Measurements from ENCODE around the gene RABGEF1. TPM values are rescaled to one million over a fixed set of nuclear protein-coding genes. Genes with fewer than 3 reads are reported as not detected.
A peak's percentile ranks its signal among the peaks of the same experiment; 100 is the strongest.
"Not testable (repeated sequence)": the region's sequence is repeated elsewhere in the genome, so short reads cannot be mapped to it uniquely, and the experiment has no call there.

RABGEF1 gene
- total and polyA plus RNA-seq, 7 donors: 10.2 to 47.2 (median 36.4) TPM

- Histone ChIP-seq H3K27ac (peak overlapping the region; percentile 92 to 100 (median 97)), H3K27me3 (no peaks in the 10 kb centered on the region), H3K4me1 (peaks cover 0 to 36% (median 23%) of the 10 kb centered on the region in 4 donors), H3K36me3 (peaks cover 0 to 10% (median 4%) of the 10 kb centered on the region in 4 donors), H3K4me3 (peak overlapping the region; percentile 72 to 98 (median 90)), H3K9me3 (peaks cover 0 to 12% (median 0%) of the 10 kb centered on the region in 4 donors)
- 82 to 89% methylated on average over 14 of the region's 14 CpGs for WGBS, 2 donors
- intact Hi-C loops (cut with DNase I): no loop called here
- TF ChIP-seq POLR2A (IDR thresholded peaks at IDR 0.05) (no peak), EP300 (IDR thresholded peaks at IDR 0.05) (no peak), CTCF (IDR thresholded peaks at IDR 0.05) (no peak), POLR2AphosphoS5 (IDR thresholded peaks at IDR 0.05) (no peak)
- DNase-seq: no peak
These were observed 1.1 kb upstream of the RABGEF1 start for GRCh38 chr7:66739477-66739876.

GRCh38 chr7:66739953-66740301, 606 bp upstream of the RABGEF1 start:
- WGBS, 2 donors: 5 to 9% methylated on average over 12 of the region's 12 CpGs

GRCh38 chr7:66740980-66741709, 612 bp downstream of the RABGEF1 start:
- peak; percentile 79 for DNase-seq
- 0 to 1% methylated on average over 54 of the region's 54 CpGs for WGBS, 2 donors
- not testable (repeated sequence) for H3K27me3 ChIP-seq, H3K36me3 ChIP-seq, H3K9me3 ChIP-seq
- Histone ChIP-seq H3K4me1 (peaks cover 0 to 36% (median 23%) of the 10 kb centered on the region in 4 donors), H3K27ac (peak overlapping the region; percentile 92 to 100 (median 97)), H3K4me3 (peak overlapping the region; percentile 72 to 98 (median 90))
- intact Hi-C loops (cut with DNase I): loop anchor here (1.0 to 2.0 kb wide), 3 partner anchors 59 to 104 kb away; no protein-coding TSS in a partner anchor
- peak; percentile 41 to 62 (median 52) for TF ChIP-seq POLR2AphosphoS5 (IDR thresholded peaks at IDR 0.05)

More at GRCh38 chr7:66739953-66740301, 606 bp upstream of the RABGEF1 start:
- intact Hi-C loops (cut with DNase I): loop anchor here (1.0 to 2.0 kb wide), 2 partner anchors 58 to 105 kb away; no protein-coding TSS in a partner anchor
- H3K4me1 ChIP-seq: peaks cover 0 to 36% (median 23%) of the 10 kb centered on the region in 4 donors
- H3K36me3 ChIP-seq: peaks cover 0 to 10% (median 4%) of the 10 kb centered on the region in 4 donors
- peak overlapping the region; percentile 92 to 100 (median 97) for H3K27ac ChIP-seq
- peak overlapping the region; percentile 72 to 98 (median 90) for H3K4me3 ChIP-seq
- TF ChIP-seq EP300 (IDR thresholded peaks at IDR 0.05) (no peak), CTCF (IDR thresholded peaks at IDR 0.05) (no peak), POLR2A (IDR thresholded peaks at IDR 0.05) (no peak), POLR2AphosphoS5 (IDR thresholded peaks at IDR 0.05) (no peak)
- DNase-seq: no peak
- peaks cover 0 to 12% (median 0%) of the 10 kb centered on the region in 4 donors for H3K9me3 ChIP-seq
- H3K27me3 ChIP-seq: no peaks in the 10 kb centered on the region

DNA sequence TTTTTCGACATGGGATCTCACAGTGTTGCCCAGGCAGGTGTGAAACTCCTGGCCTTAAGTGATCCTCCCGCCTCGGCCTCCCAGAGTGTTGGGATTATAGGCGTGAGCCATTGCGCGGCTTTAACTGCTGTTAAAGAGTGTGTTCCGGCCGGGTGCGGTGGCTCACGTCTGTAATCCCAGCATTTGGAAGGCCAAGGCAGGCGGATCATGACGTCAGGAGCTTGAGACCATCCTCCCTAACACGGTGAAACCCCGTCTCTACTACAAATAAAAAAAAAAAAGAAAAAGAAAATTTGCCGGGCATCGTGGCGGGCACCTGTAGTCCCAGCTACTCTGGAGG, 1.1 kb downstream of the RABGEF1 start:
- Histone ChIP-seq H3K36me3 (no peaks in the 10 kb centered on the region), H3K27me3 (no peaks in the 10 kb centered on the region), H3K4me1 (peaks cover 0 to 36% (median 23%) of the 10 kb centered on the region in 4 donors), H3K27ac (peak overlapping the region; percentile 92 to 100 (median 97)), H3K9me3 (peaks cover 0 to under 1% (median 0%) of the 10 kb centered on the region in 4 donors), H3K4me3 (peak overlapping the region; percentile 72 to 98 (median 90))
- TF ChIP-seq POLR2AphosphoS5 (IDR thresholded peaks at IDR 0.05): no peak
- no peak for TF ChIP-seq CTCF (IDR thresholded peaks at IDR 0.05)
- TF ChIP-seq POLR2A (IDR thresholded peaks at IDR 0.05): no peak
- no peak for TF ChIP-seq EP300 (IDR thresholded peaks at IDR 0.05)
- WGBS, 2 donors: 29 to 62% methylated on average over 17 of the region's 17 CpGs
- peak; percentile 73 for DNase-seq
- intact Hi-C loops (cut with DNase I): loop anchor here (1.0 to 2.0 kb wide), 2 partner anchors 87 to 103 kb away; no protein-coding TSS in a partner anchor

DNA sequence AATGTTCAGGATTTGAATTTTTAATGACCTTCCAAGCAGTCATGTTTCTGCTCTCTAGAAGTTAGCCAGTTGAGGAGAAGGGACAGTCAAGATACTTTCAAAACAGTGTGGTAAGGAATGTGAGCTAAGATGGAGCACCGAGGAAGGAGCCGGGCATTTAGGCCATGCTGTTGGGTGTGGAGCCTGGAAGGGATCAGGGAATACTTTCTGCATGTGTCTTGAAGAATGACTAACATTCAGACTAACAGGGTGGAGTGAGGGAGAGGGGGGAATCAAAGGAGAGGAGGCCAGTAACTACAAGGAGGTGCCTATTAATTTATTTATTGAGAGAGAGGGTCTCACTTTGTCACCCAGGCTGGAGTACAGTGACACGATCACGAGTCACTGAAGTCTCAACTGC, 1.8 kb downstream of the RABGEF1 start:
- DNase-seq; H3K36me3 ChIP-seq; H3K27me3 ChIP-seq; intact Hi-C loops (cut with DNase I); H3K9me3 ChIP-seq; H3K4me3 ChIP-seq: not testable (repeated sequence)
- peak overlapping the region; percentile 92 to 100 (median 97) for H3K27ac ChIP-seq
- peaks cover 0 to 42% (median 24%) of the 10 kb centered on the region in 4 donors for H3K4me1 ChIP-seq
- 66 to 79% methylated on average over 4 of the region's 4 CpGs for WGBS, 2 donors
